ENCODE results near the gene MOCS1. TPM values are rescaled to one million over a fixed set of nuclear protein-coding genes. Genes with fewer than 3 reads are reported as not detected.

Gene MOCS1
- total RNA-seq, 2 donors from 2014 or later, result 18.7 to 28.0 TPM

- no peak for TF ChIP-seq CTCF (IDR thresholded peaks at IDR 0.05)
- H3K27ac ChIP-seq, result peak overlapping the region; percentile 63 to 70
- no peaks in the 10 kb centered on the region for H3K27me3 ChIP-seq
- peaks cover 0 to 23% of the 10 kb centered on the region in 2 donors for H3K4me1 ChIP-seq
- no peaks in the 10 kb centered on the region for H3K9me3 ChIP-seq
- H3K4me3 ChIP-seq, result no peak overlapping the region
- no peak for DNase-seq (ENCODE audit: low spot score)
- no peaks in the 10 kb centered on the region for H3K36me3 ChIP-seq
Measured at GRCh38 chr6:39937686-39938333, 3.5 kb upstream of the MOCS1 start.

GRCh38 chr6:39936857-39937256, 2.6 kb upstream of the MOCS1 start:
- no peak overlapping the region for H3K4me3 ChIP-seq
- H3K27ac ChIP-seq, result no peak overlapping the region
- no peak for TF ChIP-seq CTCF (IDR thresholded peaks at IDR 0.05)
- no peaks in the 10 kb centered on the region for H3K36me3 ChIP-seq
- DNase-seq (ENCODE audit: low spot score), result no peak
- H3K27me3 ChIP-seq, result no peaks in the 10 kb centered on the region
- H3K4me1 ChIP-seq, result peaks cover 0 to 32% of the 10 kb centered on the region in 2 donors
- no peaks in the 10 kb centered on the region for H3K9me3 ChIP-seq

- Histone ChIP-seq H3K4me1 (peaks cover 0 to 48% of the 10 kb centered on the region in 2 donors), H3K27ac (no peak overlapping the region), H3K4me3 (no peak overlapping the region), H3K36me3 (no peaks in the 10 kb centered on the region), H3K27me3 (no peaks in the 10 kb centered on the region), H3K9me3 (no peaks in the 10 kb centered on the region)
- TF ChIP-seq CTCF (IDR thresholded peaks at IDR 0.05), result no peak
- DNase-seq (ENCODE audit: low spot score), result no peak
Measured at GRCh38 chr6:39935241-39935640, 979 bp upstream of the MOCS1 start.

GRCh38 chr6:39933669-39934130, 562 bp downstream of the MOCS1 start:
- Histone ChIP-seq H3K4me1 (peaks cover 0 to 47% of the 10 kb centered on the region in 2 donors), H3K4me3 (peak overlapping the region; percentile 77 to 81), H3K36me3 (no peaks in the 10 kb centered on the region), H3K9me3 (no peaks in the 10 kb centered on the region), H3K27me3 (no peaks in the 10 kb centered on the region), H3K27ac (peak overlapping the region; percentile 85)
- TF ChIP-seq CTCF (IDR thresholded peaks at IDR 0.05), result no peak
- DNase-seq (ENCODE audit: low spot score), result no peak

- Histone ChIP-seq H3K4me1 (peaks cover 0 to 44% of the 10 kb centered on the region in 2 donors), H3K4me3 (peak overlapping the region; percentile 18 to 77), H3K27ac (peak overlapping the region; percentile 85), H3K27me3 (no peaks in the 10 kb centered on the region), H3K36me3 (no peaks in the 10 kb centered on the region), H3K9me3 (no peaks in the 10 kb centered on the region)
- no peak for TF ChIP-seq CTCF (IDR thresholded peaks at IDR 0.05)
- peak; percentile 51 for DNase-seq (ENCODE audit: low spot score)
Measured at GRCh38 chr6:39932386-39932910, 1.8 kb downstream of the MOCS1 start.
